ENCODE data around the gene RANBP3L.

RANBP3L gene

DNA sequence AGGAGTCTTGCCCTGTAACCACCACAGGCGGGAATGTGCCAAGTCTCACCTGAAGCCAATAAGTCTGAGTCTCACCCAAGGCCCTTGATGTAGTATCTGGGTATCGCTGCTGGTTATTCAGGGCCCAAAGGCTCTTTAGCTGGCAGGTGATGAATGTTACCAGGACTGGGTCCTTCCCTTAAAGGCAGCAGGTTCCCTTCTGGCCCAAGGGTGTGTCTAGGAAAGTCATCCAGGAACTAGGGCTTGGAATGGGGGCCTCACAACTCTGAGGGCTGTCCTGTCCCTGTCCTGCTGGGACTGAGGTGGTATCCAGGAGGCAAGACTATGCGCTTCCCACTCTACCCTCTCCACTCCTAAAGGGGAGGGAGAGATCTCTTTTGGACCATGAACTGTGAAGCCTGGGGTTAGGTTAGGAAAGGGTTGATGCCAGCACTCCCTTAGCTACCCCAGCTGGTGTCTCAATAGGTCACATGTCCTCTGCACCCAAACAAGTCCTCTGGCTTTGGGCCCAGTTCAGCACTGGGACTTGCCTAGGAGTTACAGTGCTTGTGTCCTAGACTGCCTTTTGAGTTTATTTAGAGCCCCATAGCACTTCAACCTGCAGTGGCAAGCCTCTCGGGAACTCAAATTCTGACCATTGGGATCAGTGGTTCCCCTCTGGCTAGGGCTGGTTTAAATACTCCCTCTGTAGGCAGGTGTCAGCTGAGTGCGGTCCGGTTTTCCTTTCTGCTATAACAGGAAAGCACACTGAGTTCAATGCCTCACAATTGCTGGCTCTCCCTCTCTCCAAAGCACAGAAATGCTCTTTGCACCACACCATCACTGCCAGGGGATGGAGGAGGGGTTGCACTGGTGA, 22.5 kb upstream of the RANBP3L start:
- no peak for ATAC-seq
- no peak for TF ChIP-seq GLIS3 (CRISPR knock-in tag; IDR thresholded peaks at IDR 0.05)
- no peak for TF ChIP-seq ZNF8 (CRISPR knock-in tag; IDR thresholded peaks at IDR 0.05)

DNA sequence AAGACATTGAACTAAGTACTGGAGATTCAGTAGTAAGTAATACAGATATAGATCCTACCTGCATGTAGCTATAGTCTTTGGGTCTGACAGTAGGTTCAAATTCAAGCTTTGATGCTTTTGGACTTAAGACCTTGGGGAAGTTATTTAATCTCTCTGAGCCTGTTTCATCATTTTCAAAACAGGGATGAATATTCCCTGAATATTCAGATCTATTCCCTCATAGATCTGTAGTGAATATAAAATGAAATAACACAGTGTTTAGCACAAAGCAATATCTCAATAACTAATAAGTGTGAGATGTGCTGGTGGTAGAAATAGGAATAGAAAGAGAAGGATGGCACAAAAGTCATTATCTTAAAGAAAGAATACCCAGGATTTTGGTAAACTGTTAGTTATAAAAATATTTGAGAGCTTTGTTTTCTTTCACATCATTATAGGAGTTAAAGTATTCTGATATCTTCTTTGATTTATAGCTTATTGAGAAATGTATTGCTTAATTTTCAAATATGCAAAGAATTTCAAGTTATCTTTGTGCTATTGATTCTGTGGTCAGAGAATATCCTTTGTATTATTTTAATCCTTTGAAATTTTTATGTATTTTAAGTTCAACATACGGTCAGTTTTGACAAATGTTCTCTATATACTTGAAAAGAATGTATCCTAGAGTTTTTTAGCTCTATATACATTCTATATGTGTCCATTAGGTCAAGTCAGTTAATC, 11.4 kb upstream of the RANBP3L start:
- ATAC-seq = no peak
- TF ChIP-seq ZFP30 (CRISPR knock-in tag; IDR thresholded peaks at IDR 0.05) (no peak), ZNF565 (CRISPR knock-in tag; conservative IDR thresholded peaks at IDR 0.05; ENCODE audit: low read depth) (no peak), TCF4 (CRISPR knock-in tag; IDR thresholded peaks at IDR 0.05; ENCODE audit: borderline replicate concordance) (no peak)
- TF ChIP-seq, protein P1, sequence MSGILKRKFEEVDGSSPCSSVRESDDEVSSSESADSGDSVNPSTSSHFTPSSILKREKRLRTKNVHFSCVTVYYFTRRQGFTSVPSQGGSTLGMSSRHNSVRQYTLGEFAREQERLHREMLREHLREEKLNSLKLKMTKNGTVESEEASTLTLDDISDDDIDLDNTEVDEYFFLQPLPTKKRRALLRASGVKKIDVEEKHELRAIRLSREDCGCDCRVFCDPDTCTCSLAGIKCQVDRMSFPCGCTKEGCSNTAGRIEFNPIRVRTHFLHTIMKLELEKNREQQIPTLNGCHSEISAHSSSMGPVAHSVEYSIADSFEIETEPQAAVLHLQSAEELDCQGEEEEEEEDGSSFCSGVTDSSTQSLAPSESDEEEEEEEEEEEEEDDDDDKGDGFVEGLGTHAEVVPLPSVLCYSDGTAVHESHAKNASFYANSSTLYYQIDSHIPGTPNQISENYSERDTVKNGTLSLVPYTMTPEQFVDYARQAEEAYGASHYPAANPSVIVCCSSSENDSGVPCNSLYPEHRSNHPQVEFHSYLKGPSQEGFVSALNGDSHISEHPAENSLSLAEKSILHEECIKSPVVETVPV (CRISPR knock-in tag; IDR thresholded peaks at IDR 0.05) = no peak

DNA sequence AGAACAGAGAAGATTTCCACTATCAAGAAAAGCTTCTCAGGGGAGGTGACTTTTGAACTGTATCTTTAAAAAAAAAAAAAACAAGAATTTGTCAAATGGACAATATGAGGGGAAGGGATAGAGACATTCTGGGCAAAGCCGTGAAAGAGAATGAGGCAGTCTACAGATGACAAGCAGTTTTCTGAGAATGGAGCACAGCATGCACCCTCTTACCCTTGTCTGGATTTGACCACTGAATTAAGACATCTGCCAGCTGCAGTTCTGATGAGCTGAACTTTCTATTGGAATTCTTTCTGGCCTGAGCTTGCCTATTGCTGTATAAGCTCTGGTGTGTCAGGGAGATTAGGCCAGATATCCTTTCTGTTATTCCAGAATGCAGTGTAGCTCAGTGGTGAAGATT, 10.3 kb upstream of the RANBP3L start:
- ATAC-seq = no peak
- TF ChIP-seq CSDC2 (CRISPR knock-in tag; IDR thresholded peaks at IDR 0.05) (no peak), CREB5 (CRISPR knock-in tag; IDR thresholded peaks at IDR 0.05; ENCODE audit: low read depth) (no peak), ESRRG (CRISPR knock-in tag; IDR thresholded peaks at IDR 0.05) (no peak), SNAI2 (CRISPR knock-in tag; IDR thresholded peaks at IDR 0.05) (no peak), OSR1 (CRISPR knock-in tag; IDR thresholded peaks at IDR 0.05) (no peak), ZFP30 (CRISPR knock-in tag; IDR thresholded peaks at IDR 0.05) (no peak), RARB (CRISPR knock-in tag; IDR thresholded peaks at IDR 0.05) (no peak), ZNF8 (CRISPR knock-in tag; IDR thresholded peaks at IDR 0.05) (no peak), ZFP3 (CRISPR knock-in tag; IDR thresholded peaks at IDR 0.05) (no peak), POU6F1 (CRISPR knock-in tag; IDR thresholded peaks at IDR 0.05; ENCODE audit: borderline replicate concordance, low read depth) (no peak), PPARA (CRISPR knock-in tag; IDR thresholded peaks at IDR 0.05; ENCODE audit: borderline replicate concordance) (no peak), ZNF70 (CRISPR knock-in tag; IDR thresholded peaks at IDR 0.05) (no peak), BACH2 (CRISPR knock-in tag; IDR thresholded peaks at IDR 0.05; ENCODE audit: borderline replicate concordance) (no peak), TCF4 (CRISPR knock-in tag; IDR thresholded peaks at IDR 0.05; ENCODE audit: borderline replicate concordance) (no peak), TSHZ2 (CRISPR knock-in tag; IDR thresholded peaks at IDR 0.05) (no peak), ZNF565 (CRISPR knock-in tag; conservative IDR thresholded peaks at IDR 0.05; ENCODE audit: low read depth) (no peak), GLIS3 (CRISPR knock-in tag; IDR thresholded peaks at IDR 0.05) (no peak), ISL1 (CRISPR knock-in tag; IDR thresholded peaks at IDR 0.05) (no peak)
- TF ChIP-seq, protein P2, sequence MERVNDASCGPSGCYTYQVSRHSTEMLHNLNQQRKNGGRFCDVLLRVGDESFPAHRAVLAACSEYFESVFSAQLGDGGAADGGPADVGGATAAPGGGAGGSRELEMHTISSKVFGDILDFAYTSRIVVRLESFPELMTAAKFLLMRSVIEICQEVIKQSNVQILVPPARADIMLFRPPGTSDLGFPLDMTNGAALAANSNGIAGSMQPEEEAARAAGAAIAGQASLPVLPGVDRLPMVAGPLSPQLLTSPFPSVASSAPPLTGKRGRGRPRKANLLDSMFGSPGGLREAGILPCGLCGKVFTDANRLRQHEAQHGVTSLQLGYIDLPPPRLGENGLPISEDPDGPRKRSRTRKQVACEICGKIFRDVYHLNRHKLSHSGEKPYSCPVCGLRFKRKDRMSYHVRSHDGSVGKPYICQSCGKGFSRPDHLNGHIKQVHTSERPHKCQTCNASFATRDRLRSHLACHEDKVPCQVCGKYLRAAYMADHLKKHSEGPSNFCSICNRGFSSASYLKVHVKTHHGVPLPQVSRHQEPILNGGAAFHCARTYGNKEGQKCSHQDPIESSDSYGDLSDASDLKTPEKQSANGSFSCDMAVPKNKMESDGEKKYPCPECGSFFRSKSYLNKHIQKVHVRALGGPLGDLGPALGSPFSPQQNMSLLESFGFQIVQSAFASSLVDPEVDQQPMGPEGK (CRISPR knock-in tag; IDR thresholded peaks at IDR 0.05; ENCODE audit: borderline replicate concordance) = no peak
- TF ChIP-seq, protein P1 (CRISPR knock-in tag; IDR thresholded peaks at IDR 0.05) = no peak
